GM18508 (cell line): ENCODE measurements around the gene GGA1.
"Not testable (repeated sequence)": the region's sequence is repeated elsewhere in the genome, so short reads cannot be mapped to it uniquely, and the experiment has no call there.

ENCODE experiments used
- ATAC-seq: cut with Tn5 transposase; IDR thresholded peaks from one replicate; pipeline ENCODE4 v1.9.1; 2021; ENCODE audit warnings: moderate number of reproducible peaks; ENCODE audit not compliant: insufficient read depth, unreplicated experiment

Gene GGA1

DNA sequence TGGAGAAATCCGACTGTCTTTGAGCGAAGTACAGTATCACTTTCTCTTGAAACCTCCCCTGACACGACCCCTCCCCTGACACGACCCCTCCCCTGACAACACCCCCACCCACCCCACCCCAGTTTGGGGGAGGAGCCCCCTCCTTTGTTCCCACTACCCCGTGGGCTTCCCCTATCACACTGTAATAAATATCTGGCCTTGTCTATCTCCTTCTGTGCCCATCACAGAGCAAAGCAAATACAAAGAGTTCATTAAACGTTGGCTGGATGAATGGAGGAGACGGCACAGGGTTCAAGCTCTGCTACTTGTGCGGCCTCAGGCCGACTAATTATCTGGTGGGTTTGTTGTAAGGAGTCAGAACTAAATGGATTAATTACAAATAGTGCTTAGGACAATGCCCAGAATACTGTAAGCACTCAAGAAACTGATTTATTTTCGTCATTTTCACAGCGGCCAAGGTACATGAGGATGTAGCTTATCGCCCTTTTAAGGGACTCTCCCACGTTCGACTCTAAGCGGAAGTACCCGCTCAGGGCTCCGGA, 628 bp upstream of the GGA1 start:
- ATAC-seq = no peak

DNA sequence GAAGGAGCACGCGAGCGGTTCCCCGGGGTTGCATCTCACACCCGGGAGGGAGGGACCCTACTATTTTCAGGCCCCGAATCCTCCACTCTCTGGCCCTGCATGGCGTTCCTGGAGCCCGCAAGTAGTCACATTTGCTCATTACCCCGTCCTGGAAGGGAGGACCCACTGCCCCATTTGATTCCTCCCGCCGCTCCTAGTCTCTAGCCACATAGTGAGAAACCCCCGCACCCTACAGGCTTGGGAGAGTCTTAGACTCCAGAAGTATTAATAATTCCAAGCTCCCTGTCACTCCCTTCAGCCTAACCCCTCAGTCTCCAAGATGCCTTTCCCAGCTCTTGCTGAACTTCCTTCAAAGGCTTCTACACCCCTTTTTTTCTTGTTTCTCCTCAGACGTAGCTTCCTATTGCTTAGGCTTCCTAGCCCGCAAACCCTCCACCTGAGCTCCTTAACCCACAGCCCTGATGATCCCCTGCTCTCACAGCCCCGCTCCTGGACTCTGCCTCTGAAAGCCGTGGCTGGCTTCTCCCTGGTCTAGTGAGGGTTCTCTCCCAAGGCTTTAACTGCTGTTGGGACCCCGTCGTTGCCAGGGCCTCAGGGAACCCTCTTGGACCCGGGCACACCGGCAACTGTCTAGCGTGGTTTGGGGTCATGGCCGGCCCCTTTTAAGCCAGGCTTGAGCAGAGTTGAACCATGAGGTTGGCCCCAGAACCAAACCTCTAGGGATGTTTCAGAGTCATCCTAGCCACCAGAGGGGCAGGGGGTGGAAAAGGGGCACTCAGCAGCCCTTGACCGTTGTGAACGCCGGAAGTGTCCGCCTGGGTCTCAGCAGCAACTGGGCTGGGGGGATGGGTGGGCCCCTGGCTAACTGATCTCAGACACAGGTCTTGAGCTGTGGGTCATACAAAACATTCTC, 862 bp downstream of the GGA1 start:
- ATAC-seq = no peak

GRCh38 chr22:37610153-37610475, 1.5 kb downstream of the GGA1 start:
- ATAC-seq = not testable (repeated sequence)

GRCh38 chr22:37610480-37611129, 2.0 kb downstream of the GGA1 start:
- no peak for ATAC-seq

DNA sequence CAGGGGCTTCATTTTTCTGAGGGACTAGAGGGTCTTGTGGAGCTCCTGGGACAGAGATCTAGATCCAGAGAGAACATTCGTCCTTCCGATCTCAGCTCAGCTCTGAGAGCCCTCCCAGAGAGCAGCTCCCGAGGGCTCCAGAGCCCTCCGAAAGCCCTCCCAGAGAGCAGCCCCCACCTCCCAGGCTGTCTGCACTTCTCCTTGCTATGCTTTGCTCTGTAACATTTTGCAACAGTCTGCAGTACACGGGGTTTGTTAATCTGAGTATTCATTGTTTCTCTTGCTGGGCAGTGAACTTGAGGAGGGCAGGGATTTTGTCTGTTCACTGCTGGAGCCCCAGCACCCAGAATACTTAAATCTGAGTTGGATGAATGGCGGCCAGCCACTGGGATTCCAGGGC, 2.6 kb downstream of the GGA1 start:
- no peak for ATAC-seq

- no peak for ATAC-seq
Measured at GRCh38 chr22:37616201-37617083, 7.8 kb downstream of the GGA1 start.

DNA sequence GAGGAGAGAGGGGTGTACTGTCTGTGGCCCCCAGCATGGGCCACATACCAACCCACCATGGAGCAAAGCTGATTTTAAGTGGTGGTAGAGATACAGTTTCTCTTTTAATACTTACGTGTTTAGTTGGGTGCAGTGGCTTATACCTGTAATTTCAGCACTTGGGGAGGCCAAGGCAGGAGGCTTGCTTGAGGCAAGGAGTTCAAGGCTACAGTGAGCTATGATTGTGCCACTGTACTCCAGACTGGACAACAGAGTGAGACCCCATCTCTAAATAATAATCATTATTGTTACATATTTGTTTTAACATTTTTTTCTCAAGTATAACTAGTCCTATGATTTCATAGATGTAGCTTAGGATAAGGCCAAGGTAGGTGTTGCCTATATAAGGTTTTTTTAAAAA, 8.8 kb downstream of the GGA1 start:
- no peak for ATAC-seq

DNA sequence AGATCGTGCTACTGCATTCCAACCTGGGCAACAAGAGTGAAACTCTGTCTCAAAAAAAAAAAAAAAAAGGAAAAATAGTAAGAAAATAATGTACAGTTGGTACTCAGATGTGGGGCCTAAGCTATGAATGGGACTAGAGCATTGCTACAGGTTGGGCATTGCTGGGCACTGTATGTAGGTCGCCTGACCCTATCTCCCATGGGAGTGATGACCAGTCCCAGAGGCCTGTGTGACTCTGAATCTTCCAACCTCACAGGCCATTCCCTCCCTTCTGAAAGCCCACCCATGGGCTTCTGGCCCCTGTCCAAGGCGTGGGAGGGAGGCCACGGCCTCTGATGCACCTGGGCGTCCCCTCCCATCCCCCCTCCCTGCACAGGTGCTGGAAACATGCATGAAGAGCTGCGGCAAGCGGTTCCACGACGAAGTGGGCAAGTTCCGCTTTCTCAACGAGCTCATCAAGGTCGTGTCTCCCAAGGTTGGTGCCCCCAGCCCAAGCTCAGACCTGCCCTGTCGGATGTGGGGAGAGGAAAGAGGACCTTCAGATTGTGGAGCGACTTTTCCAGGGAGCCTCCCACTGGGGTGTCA, 9.5 kb downstream of the GGA1 start:
- ATAC-seq = no peak

GRCh38 chr22:37618674-37619073, 10.0 kb downstream of the GGA1 start:
- no peak for ATAC-seq

- no peak for ATAC-seq
Measured at GRCh38 chr22:37619991-37620390, 11.4 kb downstream of the GGA1 start.

DNA sequence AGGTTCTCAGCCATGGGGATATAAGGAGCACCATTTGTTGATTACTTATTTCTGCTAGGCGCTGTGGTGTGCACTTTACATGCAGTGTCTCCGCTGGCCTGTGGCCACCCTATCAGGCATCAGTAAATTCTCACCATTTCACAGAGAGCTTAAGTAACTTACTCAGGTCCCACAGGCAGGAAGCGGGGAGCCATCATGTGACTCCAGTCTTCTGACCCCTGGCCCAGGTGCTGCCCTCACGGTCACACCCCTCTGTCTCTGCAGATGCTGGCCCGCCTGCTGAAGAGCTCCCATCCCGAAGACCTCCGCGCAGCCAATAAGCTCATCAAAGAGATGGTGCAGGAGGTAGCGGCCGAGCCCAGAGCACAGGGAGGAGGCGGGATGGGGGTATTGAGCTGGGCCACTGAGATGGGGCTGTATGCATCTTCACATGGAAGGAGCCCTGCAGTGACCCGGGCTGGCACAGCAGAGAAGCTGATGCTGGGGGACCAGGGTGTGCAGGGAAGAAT, 12.8 kb downstream of the GGA1 start:
- no peak for ATAC-seq

- no peak for ATAC-seq
Measured at GRCh38 chr22:37623075-37624016, 14.7 kb downstream of the GGA1 start.

DNA sequence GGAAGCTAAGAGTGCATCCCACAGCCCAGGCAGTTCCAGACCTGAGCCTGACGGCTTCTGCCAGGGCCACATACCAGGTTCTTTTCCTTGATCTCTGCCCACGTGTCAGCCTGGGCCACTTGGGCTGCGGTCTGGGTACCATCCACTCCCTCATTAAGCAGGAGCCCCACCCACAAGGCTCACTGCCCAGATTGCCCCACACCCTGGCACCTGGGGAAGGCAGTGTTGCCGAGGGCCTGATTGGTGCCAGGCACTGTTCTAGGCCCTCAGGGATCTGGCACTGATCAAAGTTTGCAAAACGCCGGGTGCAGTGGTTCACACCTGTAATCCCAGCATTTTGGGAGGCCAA, 15.4 kb downstream of the GGA1 start:
- ATAC-seq = no peak

- no peak for ATAC-seq
Measured at GRCh38 chr22:37624876-37625275, 16.2 kb downstream of the GGA1 start.

DNA sequence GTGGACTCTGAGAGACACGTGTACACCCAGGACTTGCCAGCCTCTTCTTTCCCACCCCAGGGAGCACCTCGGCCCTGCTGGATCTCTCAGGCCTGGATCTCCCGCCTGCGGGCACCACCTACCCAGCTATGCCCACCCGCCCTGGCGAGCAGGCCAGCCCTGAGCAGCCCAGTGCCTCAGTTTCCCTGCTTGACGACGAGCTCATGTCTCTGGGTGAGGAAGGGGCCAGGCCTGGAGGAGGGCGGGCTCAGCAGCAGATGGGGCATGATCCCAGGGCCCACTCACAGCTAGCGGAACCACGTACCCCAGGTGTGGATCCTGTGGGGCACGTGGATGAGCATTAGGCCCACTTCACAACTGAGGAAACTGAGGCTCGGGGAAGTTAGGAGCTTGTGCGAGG, 17.1 kb downstream of the GGA1 start:
- ATAC-seq = no peak

DNA sequence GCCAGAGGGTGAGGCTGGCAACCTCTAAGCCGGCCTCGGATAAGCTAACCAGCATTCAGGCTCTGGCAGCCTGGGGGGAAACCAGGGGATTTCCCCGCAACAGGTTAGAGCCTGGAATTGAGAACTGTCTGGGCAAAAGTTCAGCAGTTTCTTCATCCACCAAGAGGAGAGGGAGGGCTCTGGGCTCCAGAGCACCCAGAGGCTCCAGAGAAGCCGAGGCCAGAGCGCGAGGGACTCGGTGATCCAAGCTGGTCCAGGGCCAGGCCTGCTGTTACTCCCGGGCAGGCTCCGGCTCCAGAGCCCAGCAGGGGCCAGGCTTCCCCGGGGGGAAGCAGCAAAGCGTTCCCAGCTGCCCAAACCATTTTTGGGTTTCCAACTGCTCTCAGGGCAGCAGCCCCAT, 17.5 kb downstream of the GGA1 start:
- no peak for ATAC-seq

GRCh38 chr22:37626556-37627075, 18.0 kb downstream of the GGA1 start:
- ATAC-seq = no peak

DNA sequence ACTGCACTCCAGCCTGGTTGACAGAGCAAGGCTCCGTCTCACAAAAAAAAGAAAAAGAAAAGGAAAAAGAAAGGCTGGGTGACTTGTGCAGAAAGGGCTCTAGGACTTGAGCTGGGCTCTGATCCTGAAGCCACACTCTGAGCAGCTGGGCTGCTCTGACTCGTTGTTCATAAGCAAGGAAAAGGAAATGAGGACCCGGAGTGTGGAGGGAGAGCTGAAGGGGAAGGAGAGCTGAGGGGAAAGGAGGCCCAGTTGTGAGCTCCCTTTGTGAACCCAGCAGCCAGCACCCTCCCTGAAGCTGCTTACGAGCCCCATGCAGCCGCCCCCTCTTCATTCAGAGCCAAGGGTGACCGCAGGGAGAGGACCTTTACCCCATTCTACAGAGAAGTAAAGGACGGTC, 18.5 kb downstream of the GGA1 start:
- no peak for ATAC-seq

DNA sequence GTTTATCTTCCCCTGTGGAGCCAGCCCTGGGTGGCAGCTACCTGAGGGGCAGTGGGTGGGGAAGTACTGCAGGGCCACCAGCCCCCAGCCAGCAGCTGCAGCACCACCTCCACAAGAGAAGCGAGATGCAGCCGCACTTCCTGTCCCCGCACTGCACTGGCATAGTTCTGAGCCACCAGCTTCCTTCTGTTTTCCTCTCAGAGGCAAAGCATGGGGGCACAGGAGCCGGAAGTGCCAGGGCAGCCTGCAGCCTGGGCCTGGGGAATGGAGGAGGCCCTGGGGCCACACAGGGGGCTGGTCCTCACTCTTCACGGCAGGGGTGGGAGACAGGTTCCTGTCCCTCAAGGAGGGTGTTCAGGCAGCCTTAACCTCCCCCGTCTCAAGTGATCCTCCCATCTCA, 18.9 kb downstream of the GGA1 start:
- ATAC-seq = no peak
